DND-41 (cell line): ENCODE measurements around the gene C4A.
"Not testable (repeated sequence)": the region's sequence is repeated elsewhere in the genome, so short reads cannot be mapped to it uniquely, and the experiment has no call there.

Experiments used
- EZH2 ChIP-seq: IDR thresholded peaks from 3 replicates; pipeline ENCODE4 v1.6.1; 2012; ENCODE audit warnings: borderline replicate concordance, low read depth, mild to moderate bottlenecking, moderate library complexity, low read length, inconsistent platforms; ENCODE audit not compliant: severe bottlenecking
- TF ChIP-seq, protein P1 (sequence below): IDR thresholded peaks from 2 replicates; pipeline ENCODE4 v1.5.1; 2012; ENCODE audit warnings: borderline replicate concordance, low read length, moderate library complexity, mild to moderate bottlenecking; ENCODE audit not compliant: poor library complexity, severe bottlenecking; ENCODE audit errors: extremely low read depth

- TF ChIP-seq, protein P1, sequence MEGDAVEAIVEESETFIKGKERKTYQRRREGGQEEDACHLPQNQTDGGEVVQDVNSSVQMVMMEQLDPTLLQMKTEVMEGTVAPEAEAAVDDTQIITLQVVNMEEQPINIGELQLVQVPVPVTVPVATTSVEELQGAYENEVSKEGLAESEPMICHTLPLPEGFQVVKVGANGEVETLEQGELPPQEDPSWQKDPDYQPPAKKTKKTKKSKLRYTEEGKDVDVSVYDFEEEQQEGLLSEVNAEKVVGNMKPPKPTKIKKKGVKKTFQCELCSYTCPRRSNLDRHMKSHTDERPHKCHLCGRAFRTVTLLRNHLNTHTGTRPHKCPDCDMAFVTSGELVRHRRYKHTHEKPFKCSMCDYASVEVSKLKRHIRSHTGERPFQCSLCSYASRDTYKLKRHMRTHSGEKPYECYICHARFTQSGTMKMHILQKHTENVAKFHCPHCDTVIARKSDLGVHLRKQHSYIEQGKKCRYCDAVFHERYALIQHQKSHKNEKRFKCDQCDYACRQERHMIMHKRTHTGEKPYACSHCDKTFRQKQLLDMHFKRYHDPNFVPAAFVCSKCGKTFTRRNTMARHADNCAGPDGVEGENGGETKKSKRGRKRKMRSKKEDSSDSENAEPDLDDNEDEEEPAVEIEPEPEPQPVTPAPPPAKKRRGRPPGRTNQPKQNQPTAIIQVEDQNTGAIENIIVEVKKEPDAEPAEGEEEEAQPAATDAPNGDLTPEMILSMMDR: not testable (repeated sequence)
- TF ChIP-seq EZH2: not testable (repeated sequence)
These were observed 55.3 kb downstream of the C4A start for GRCh38 chr6:32037136-32037535.
